ENCODE measurements around the gene LAMA5. TPM values are rescaled to one million over a fixed set of nuclear protein-coding genes. Genes with fewer than 3 reads are reported as not detected.

Gene LAMA5
- total and polyA plus RNA-seq, 2 of the 8 experiments (the other 6 are each of a cell fraction or from before 2014, with no cell fraction given): 34.4 to 225 TPM

GRCh38 chr20:62367633-62368391 lies 700 bp upstream of the LAMA5 start:
- H3K14ac ChIP-seq (ENCODE audit: insufficient read length): no peak overlapping the region
- H3K23me2 ChIP-seq (ENCODE audit: low read depth, low read length): peaks cover 12% of the 10 kb centered on the region
- ChIA-PET POLR2A (ENCODE audit: partially characterized antibody) (interaction anchor here (0.5 to 12.6 kb wide), 17 partner anchors 11 to 195 kb away, joined by 3 to 213 read pairs (median 5); partner anchors contain the start of genes ADRM1 and RPS21), CTCF (ENCODE audit: partially characterized antibody) (interaction anchor here (0.5 to 10.9 kb wide), 18 partner anchors 9 to 1179 kb away, joined by 3 to 212 read pairs (median 4); partner anchors contain the start of gene RPS21)
- peaks cover 11 to 38% of the 10 kb centered on the region in 2 experiments; a peak in 3 of 4 replicates for H3K79me2 ChIP-seq (ENCODE audit: control insufficient read depth in 1 of 2, insufficient read depth in 2 of 2, low read length in 2 of 2)
- TF ChIP-seq PHF8 (conservative IDR thresholded peaks at IDR 0.05; ENCODE audit: low read depth, low read length): 0 out of 2 replicates have a peak, but pooled peaks have one; percentile 1
- peak; percentile 93 for TF ChIP-seq MAX (IDR thresholded peaks at IDR 0.05)
- TF ChIP-seq YY1 (IDR thresholded peaks at IDR 0.05; ENCODE audit: low read depth, low read length): no peak
- TF ChIP-seq EZH2 (IDR thresholded peaks at IDR 0.05; ENCODE audit: low read depth, low read length, severe bottlenecking): peak; percentile 32
- TF ChIP-seq E2F6 (IDR thresholded peaks at IDR 0.05): peak; percentile 83; the same call in 1 of the 2 replicates
- no peaks in the 10 kb centered on the region for H3K9me3 ChIP-seq (ENCODE audit: insufficient read depth in 2 of 2, low read depth in 1 of 2, low read length in 1 of 2)
- H4K8ac ChIP-seq (ENCODE audit: extremely low read depth, insufficient read depth, low read length): peak overlapping the region; percentile 83
- H3K36me3 ChIP-seq (ENCODE audit: control insufficient read depth in 2 of 4, insufficient read depth in 4 of 4, low read length in 3 of 4): no peaks in the 10 kb centered on the region
- H2BK12ac ChIP-seq (ENCODE audit: low read depth, low read length): peak overlapping the region; percentile 90; the same call in 1 of the 2 replicates
- peak overlapping the region; percentile 85 to 86 for H3K4me2 ChIP-seq (ENCODE audit: insufficient read depth in 1 of 2, low read depth in 2 of 2, low read length in 2 of 2)
- peaks cover 11 to 64% (median 56%) of the 10 kb centered on the region in 4 experiments for H3K4me1 ChIP-seq (replicated peaks in 1 of 4; ENCODE audit: control insufficient read depth in 3 of 4, insufficient read depth in 4 of 4, low read length in 3 of 4)
- H2BK120ac ChIP-seq (replicated peaks; ENCODE audit: low read depth, low read length): peak overlapping the region; percentile 90
- H4K5ac ChIP-seq (ENCODE audit: insufficient read length, low read depth, low read length): peak overlapping the region; percentile 96
- H4K20me1 ChIP-seq (replicated peaks in 1 of 2; ENCODE audit: control insufficient read depth in 1 of 2, insufficient read depth in 2 of 2, low read length in 2 of 2): peaks cover 7 to 10% of the 10 kb centered on the region in 2 experiments
- peak overlapping the region; percentile 92; the same call in 1 of the 2 replicates for H2BK15ac ChIP-seq (ENCODE audit: low read length)
- H3K4ac ChIP-seq (replicated peaks; ENCODE audit: insufficient read length, low read depth, low read length): peak overlapping the region; percentile 99
- H3K27ac ChIP-seq (ENCODE audit: low read depth, low read length): peak overlapping the region; percentile 48; the same call in 1 of the 2 replicates
- peak overlapping the region; percentile 50 to 77 (median 58) for H3K4me3 ChIP-seq (ENCODE audit: extremely low read depth in 1 of 4, insufficient read depth in 2 of 4, low read depth in 3 of 4, low read length in 4 of 4)
- peak overlapping the region; percentile 95 for H3K18ac ChIP-seq (ENCODE audit: extremely low read depth, low read length)
- WGBS, 2 experiments (ENCODE audit: extremely low coverage in 1 of 2, insufficient coverage in 1 of 2, insufficient read length in 1 of 2, insufficient replicate concordance in 2 of 2, low coverage in 1 of 2, low lambda C conversion rate in 2 of 2, missing lambda C conversion rate in 1 of 2): 13% methylated on average over 34 of the region's 37 CpGs; no CpG with 5 or more reads in 1 of the 2 experiments
- FAIRE-seq (no peak), DNase-seq (ENCODE audit: low read depth in 1 of 2, low spot score in 2 of 2) (peak in 1 of 2 experiments; percentile 83)
- no peak overlapping the region for H2AK5ac ChIP-seq (ENCODE audit: low read depth, low read length)
- H3K56ac ChIP-seq (replicated peaks; ENCODE audit: insufficient read length, low read depth, low read length): peak overlapping the region; percentile 82
- peak overlapping the region; percentile 86; the same call in 1 of the 2 replicates for H2BK20ac ChIP-seq (ENCODE audit: low read length)
- H2BK5ac ChIP-seq (ENCODE audit: low read depth, low read length): peak overlapping the region; percentile 93; the same call in 1 of the 2 replicates
- H3K9ac ChIP-seq (replicated peaks in 1 of 4; ENCODE audit: extremely low read depth in 1 of 4, low read depth in 3 of 4, low read length in 3 of 4): peak overlapping the region in 2 of 4 experiments; percentile 45 to 58; a peak in 4 of 7 replicates
- H3K23ac ChIP-seq (ENCODE audit: insufficient read length): no peak overlapping the region
- H4K91ac ChIP-seq (replicated peaks; ENCODE audit: insufficient read length, low read length): peak overlapping the region; percentile 98
- peaks cover 5% of the 10 kb centered on the region for H3K79me1 ChIP-seq (ENCODE audit: low read depth, low read length)
- H2AFZ ChIP-seq (ENCODE audit: low read length): no peak overlapping the region
- H3K27me3 ChIP-seq (replicated peaks in 1 of 4; ENCODE audit: control insufficient read depth in 3 of 4, extremely low read depth in 1 of 4, insufficient read depth in 3 of 4, low read length in 3 of 4): no peaks in the 10 kb centered on the region

Measured in H1 (cell line).